Measurements from ENCODE around the gene MBOAT2.

- TF ChIP-seq POLR2A (IDR thresholded peaks at IDR 0.05; ENCODE audit: low read depth, low read length) (no peak), POLR2AphosphoS5 (IDR thresholded peaks at IDR 0.05; ENCODE audit: low read depth, low read length) (no peak)
Observed at GRCh38 chr2:9024575-9024974, 21.1 kb upstream of the MBOAT2 start.
